ENCODE results near the gene STPG3. TPM values are rescaled to one million over a fixed set of nuclear protein-coding genes. Genes with fewer than 3 reads are reported as not detected.

STPG3 gene
- total RNA-seq, 6 donors from 2014 or later: 0.23 TPM; not detected in 5

DNA sequence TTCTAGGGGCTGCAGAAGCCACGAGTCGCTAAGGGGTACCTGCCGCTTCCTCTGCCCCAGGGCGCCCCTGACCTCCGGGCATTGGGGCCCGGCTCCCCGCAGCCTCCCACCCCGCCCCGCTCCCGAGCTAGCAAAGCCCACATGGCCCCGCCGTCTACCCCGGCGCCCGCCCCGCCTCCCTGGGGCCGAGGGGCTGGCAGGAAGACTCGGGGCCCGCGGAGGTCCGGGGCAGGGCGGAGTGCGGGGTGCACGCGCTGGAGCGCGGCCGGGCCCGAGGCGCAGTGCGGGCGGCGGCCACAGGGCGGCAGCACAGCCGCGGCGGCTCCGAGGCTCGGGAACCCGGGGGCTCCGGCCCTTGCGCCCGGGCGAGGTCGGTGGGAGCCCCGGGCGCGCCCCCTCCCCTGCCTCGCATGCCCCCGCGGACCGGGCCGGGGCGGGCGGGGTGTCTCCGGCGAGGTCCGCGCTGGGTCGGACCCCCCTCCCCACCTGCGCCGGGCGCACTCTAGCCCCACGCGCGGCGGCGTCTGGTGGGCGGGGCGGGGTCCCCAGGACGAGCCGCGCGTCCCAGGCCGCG, 44.2 kb downstream of the STPG3 start:
- H3K4me3 ChIP-seq: peak overlapping the region in 3 of 4 donors; percentile 46 to 52 (median 52)
- ATAC-seq (ENCODE audit: low FRiP score in 2 of 2) (peak in 1 of 2 donors; percentile 83), DNase-seq (peak in 1 of 2 donors; percentile 93)
- no peak for TF ChIP-seq EP300 (IDR thresholded peaks at IDR 0.05)
- TF ChIP-seq, protein P1, sequence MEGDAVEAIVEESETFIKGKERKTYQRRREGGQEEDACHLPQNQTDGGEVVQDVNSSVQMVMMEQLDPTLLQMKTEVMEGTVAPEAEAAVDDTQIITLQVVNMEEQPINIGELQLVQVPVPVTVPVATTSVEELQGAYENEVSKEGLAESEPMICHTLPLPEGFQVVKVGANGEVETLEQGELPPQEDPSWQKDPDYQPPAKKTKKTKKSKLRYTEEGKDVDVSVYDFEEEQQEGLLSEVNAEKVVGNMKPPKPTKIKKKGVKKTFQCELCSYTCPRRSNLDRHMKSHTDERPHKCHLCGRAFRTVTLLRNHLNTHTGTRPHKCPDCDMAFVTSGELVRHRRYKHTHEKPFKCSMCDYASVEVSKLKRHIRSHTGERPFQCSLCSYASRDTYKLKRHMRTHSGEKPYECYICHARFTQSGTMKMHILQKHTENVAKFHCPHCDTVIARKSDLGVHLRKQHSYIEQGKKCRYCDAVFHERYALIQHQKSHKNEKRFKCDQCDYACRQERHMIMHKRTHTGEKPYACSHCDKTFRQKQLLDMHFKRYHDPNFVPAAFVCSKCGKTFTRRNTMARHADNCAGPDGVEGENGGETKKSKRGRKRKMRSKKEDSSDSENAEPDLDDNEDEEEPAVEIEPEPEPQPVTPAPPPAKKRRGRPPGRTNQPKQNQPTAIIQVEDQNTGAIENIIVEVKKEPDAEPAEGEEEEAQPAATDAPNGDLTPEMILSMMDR (IDR thresholded peaks at IDR 0.05): peak; percentile 90 to 96 (median 95)
- peak overlapping the region; percentile 82 to 91 (median 88) for H3K27ac ChIP-seq
- peaks cover 0 to 23% (median 9%) of the 10 kb centered on the region in 4 donors for H3K27me3 ChIP-seq
- H3K9me3 ChIP-seq: no peaks in the 10 kb centered on the region
- H3K36me3 ChIP-seq: no peaks in the 10 kb centered on the region
- H3K4me1 ChIP-seq: peaks cover 27 to 67% (median 48%) of the 10 kb centered on the region in 4 donors
- 3% methylated on average over 6 of the region's 76 CpGs; no CpG with 5 or more reads in 1 of the 2 donors for WGBS, 2 donors

DNA sequence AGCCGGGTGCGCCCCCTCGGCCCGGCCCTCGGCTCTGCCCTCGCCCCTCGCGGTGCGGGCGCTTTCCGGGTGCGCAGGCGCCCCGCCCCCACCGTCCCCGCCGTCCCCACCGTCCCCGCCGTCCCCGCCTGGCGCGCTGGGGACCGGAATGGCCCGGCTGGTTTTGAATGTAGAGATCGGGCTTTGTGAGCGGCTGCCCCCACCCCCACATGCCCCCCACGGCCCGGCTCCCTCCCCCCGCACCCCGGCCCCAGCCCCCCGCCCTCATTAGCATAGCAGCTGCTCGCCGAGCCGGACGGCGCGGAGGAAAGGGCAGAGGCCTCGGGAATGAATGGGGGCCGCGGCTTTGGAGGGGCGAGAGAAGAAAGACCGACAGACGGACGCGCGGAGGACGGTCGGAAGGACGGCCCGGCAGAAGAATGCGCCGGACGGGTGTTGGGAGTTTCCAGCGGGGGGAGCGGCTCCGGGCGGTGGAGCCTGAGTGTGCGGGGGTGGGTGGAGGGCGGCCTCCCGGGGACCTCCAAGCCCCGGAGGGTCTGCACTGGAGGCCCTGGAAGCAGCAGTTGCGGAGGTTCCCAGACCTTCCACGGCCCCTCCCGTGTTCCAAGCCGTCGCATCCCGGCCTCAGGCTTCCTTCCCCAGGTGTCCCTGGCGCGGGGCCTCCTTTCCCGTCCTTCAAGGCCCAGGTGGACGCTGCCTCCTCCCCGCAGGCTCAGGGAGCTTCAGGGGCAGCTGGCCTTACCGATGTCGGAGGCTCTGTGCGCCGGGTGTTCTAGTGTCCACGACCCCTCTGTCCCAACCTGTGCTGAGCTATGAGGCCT, 45.0 kb downstream of the STPG3 start:
- DNase-seq: peak in 1 of 2 donors; percentile 82
- H3K36me3 ChIP-seq: no peaks in the 10 kb centered on the region
- no peak for ATAC-seq (ENCODE audit: low FRiP score in 2 of 2)
- no peaks in the 10 kb centered on the region for H3K9me3 ChIP-seq
- H3K4me1 ChIP-seq: peaks cover 34 to 74% (median 55%) of the 10 kb centered on the region in 4 donors
- WGBS, 2 donors: 10 to 25% methylated on average over 5 to 69 of the region's 78 CpGs
- H3K27ac ChIP-seq: peak overlapping the region; percentile 82 to 91 (median 88)
- peak overlapping the region; percentile 2 to 52 (median 49) for H3K4me3 ChIP-seq
- TF ChIP-seq EP300 (IDR thresholded peaks at IDR 0.05) (no peak), POLR2A (IDR thresholded peaks at IDR 0.05) (no peak), POLR2AphosphoS5 (IDR thresholded peaks at IDR 0.05) (no peak)
- TF ChIP-seq, protein P1 (IDR thresholded peaks at IDR 0.05): no peak
- H3K27me3 ChIP-seq: peaks cover 0 to 26% (median 9%) of the 10 kb centered on the region in 4 donors

DNA sequence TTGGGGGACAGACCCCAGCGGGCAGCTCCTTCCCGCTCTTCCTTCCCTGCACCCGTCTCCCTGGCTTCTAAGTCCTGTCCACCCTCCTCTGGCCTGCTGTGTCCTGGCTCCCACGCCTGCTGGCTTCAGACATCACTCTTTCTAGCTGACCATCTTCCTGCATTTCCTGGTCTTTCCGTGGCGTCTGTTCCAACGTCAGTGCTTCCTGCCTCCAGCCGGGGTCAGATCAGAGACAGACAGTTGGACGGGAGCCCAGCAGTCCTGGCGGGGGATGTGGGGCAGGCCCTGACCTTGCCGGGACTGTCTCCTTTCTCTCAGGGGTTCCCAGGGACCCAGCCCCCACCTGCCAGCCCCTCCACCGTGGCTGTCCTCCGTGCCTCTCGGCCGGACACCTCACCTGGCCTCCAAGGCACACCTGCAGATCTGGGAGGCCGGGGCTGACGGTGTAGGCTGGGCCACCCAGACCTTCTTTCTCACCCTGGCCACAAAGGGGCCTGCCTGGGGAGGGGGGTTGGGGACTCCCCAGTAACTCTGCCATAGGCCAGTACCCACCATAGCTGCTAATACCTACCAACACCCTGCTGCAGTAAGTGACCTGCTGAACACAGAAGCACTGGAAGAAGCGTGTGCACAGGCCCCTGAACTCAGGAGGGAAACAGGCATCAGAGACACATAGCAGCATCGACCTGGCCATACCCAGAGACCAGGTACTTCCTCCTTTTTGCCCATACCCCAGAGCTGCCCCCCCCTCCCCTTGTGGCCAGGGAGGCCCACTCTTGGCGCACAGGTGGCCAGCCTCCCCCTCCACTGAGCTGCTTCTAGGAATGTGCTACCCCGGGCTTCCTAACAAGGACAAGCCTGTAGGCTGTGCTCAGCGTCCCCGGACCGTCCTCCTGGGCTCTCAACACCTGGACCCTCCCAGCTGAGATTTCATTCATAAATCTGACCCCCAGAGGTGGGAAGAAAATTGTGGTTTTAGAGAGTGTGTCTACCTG, 45.9 kb downstream of the STPG3 start:
- H3K27me3 ChIP-seq: peaks cover 0 to 26% (median 9%) of the 10 kb centered on the region in 4 donors
- H3K4me3 ChIP-seq: peak overlapping the region; percentile 2 to 52 (median 49)
- H3K9me3 ChIP-seq: no peaks in the 10 kb centered on the region
- WGBS, 2 donors: 47% methylated on average over 12 to 23 of the region's 24 CpGs
- peak in 1 of 2 donors; percentile 72 for DNase-seq
- H3K36me3 ChIP-seq: no peaks in the 10 kb centered on the region
- ATAC-seq (ENCODE audit: low FRiP score in 2 of 2): peak; percentile 16 to 24
- TF ChIP-seq, protein P1 (IDR thresholded peaks at IDR 0.05): peak in 1 of 6 experiments; percentile 19
- TF ChIP-seq EP300 (IDR thresholded peaks at IDR 0.05): peak in 1 of 4 donors; percentile 34
- TF ChIP-seq POLR2A (IDR thresholded peaks at IDR 0.05): no peak
- TF ChIP-seq POLR2AphosphoS5 (IDR thresholded peaks at IDR 0.05): peak; percentile 87 to 91
- H3K27ac ChIP-seq: peak overlapping the region; percentile 82 to 91 (median 88)
- peaks cover 40 to 81% (median 60%) of the 10 kb centered on the region in 4 donors for H3K4me1 ChIP-seq

DNA sequence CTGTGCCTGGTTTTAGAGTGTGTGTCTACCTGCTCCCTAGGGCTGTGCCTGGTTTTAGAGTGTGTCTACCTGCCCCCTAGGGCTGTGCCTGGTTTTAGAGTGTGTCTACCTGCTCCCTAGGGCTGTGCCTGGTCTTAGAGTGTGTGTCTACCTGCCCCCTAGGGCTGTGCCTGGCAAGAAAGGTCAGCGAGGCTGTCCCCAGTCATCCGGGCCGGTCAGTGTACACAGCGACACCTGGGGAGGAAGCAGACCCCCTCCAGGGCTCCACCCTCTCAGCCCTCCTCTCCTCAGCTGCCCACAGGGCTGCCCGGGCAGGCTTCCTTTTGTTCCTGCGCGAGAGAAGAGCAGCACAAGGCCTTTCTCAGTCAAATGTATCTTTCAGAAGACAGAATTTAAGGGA, 46.9 kb downstream of the STPG3 start:
- DNase-seq (peak in 1 of 2 donors; percentile 30), ATAC-seq (ENCODE audit: low FRiP score in 2 of 2) (no peak)
- Histone ChIP-seq H3K9me3 (no peaks in the 10 kb centered on the region), H3K27ac (peak overlapping the region; percentile 82 to 91 (median 88)), H3K27me3 (peaks cover 0 to 31% (median 9%) of the 10 kb centered on the region in 4 donors), H3K4me1 (peaks cover 44 to 88% (median 65%) of the 10 kb centered on the region in 4 donors), H3K36me3 (no peaks in the 10 kb centered on the region), H3K4me3 (peak overlapping the region in 1 of 4 donors; percentile 14)
- no peak for TF ChIP-seq POLR2A (IDR thresholded peaks at IDR 0.05)
- TF ChIP-seq EP300 (IDR thresholded peaks at IDR 0.05): no peak
- WGBS, 2 donors: 40 to 86% methylated on average over 3 of the region's 7 CpGs
